Vagina (tissue), 2 donors: Measurements from ENCODE around the gene MARK3.

Experiments used
- CTCF ChIP-seq, 3 experiments: fragments of 450-650 bp in 2 of 3; fragments of 200-600 bp in 1 of 3; sonication (generic) in 1 of 3; IDR thresholded peaks; one replicate each; pipeline ENCODE4 v1.5.1; 2017 to 2019; ENCODE audit warnings: antibody characterized with exemption in 3 of 3, mild to moderate bottlenecking in 2 of 3, moderate library complexity in 2 of 3
- POLR2A ChIP-seq, 2 donors: fragments of 450-650 bp; IDR thresholded peaks; one replicate each; pipeline ENCODE4 v1.6.1; 2017; ENCODE audit warnings: antibody characterized with exemption in 2 of 2, mild to moderate bottlenecking in 2 of 2, moderate library complexity in 2 of 2
- POLR2AphosphoS5 ChIP-seq, 2 donors: sonication (generic); formaldehyde crosslinking; IDR thresholded peaks; one replicate each; pipeline ENCODE4 v1.9.0; 2017; ENCODE audit warnings: antibody characterized with exemption in 2 of 2, mild to moderate bottlenecking in 2 of 2, low read depth in 1 of 2; ENCODE audit not compliant: insufficient read depth in 1 of 2

- no peak for TF ChIP-seq CTCF (IDR thresholded peaks at IDR 0.05)
- TF ChIP-seq POLR2AphosphoS5 (IDR thresholded peaks at IDR 0.05; ENCODE audit: insufficient read depth in 1 of 2, low read depth in 1 of 2): no peak
- no peak for TF ChIP-seq POLR2A (IDR thresholded peaks at IDR 0.05)
These were observed 44.6 kb upstream of the MARK3 start for GRCh38 chr14:103340480-103341212.
